H1 (cell line): Measurements from ENCODE around the gene SLC7A5. TPM values are rescaled to one million over a fixed set of nuclear protein-coding genes. Genes with fewer than 3 reads are reported as not detected.

ENCODE experiments used
- TAF1 ChIP-seq: IDR thresholded peaks from 2 replicates; pipeline ENCODE4 v1.6.1; 2011; ENCODE audit warnings: mild to moderate bottlenecking, low read depth, low read length
- polyA plus RNA-seq, 7 experiments: library from polyadenylated mRNA; depleted of rRNA in 3 of 7; stranded (reverse) in 5 of 7; unstranded in 2 of 7; fragments of >200 nt in 5 of 7; fragments of 200-250 nt in 2 of 7; gene quantifications; 1 replicate in 5 of 7; 2 replicates in 1 of 7; 4 replicates in 1 of 7; pipeline versions ENCODE4 v1.2.1 to v1.2.3, GENCODE V29; 2011 to 2013; ENCODE audit warnings: missing spikeins in 2 of 7, mixed read lengths in 2 of 7
- total RNA-seq: library from RNA; stranded (reverse); fragmentation: NEBNext Ultra II Directional; extraction: Animal tissue kit (Norgen Biotek cat#: 25700); gene quantifications from 2 replicates; pipeline ENCODE4 v1.2.1, GENCODE V29; 2021
- TF ChIP-seq, protein P1 (sequence below), 3 experiments: IDR thresholded peaks; 1 replicate in 2 of 3; 2 replicates in 1 of 3; pipeline versions ENCODE4 v1.5.1 to v1.6.1; 2011; ENCODE audit warnings: low read length in 3 of 3, mild to moderate bottlenecking in 3 of 3, inconsistent platforms in 2 of 3, low read depth in 1 of 3, moderate library complexity in 1 of 3; ENCODE audit not compliant: insufficient read depth in 1 of 3; ENCODE audit errors: control extremely low read depth in 1 of 3

The SLC7A5 gene
- total and polyA plus RNA-seq, 2 of the 8 experiments (the other 6 are each of a cell fraction or from before 2014, with no cell fraction given), result 68.2 to 341 TPM

DNA sequence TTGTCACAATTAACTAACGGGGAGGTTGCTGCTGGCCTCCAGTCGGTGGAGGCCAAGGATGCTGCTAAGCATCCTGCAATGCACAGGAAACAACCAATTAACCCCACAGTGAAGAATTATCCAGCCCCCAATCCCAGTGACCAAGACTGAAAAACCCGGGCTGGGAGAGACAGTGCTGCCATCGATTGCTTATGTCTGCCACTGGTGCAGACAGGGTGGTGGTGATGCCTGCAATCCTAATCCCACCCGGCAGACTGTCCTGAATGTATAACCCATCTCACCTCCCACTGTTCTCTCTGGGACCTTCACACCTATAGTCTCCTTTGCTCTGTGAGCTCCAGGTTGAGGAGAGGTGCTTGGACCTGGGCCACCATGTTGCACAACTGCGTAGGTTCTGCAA is 61.2 kb downstream of the SLC7A5 start (continued):
- TF ChIP-seq, protein P1, sequence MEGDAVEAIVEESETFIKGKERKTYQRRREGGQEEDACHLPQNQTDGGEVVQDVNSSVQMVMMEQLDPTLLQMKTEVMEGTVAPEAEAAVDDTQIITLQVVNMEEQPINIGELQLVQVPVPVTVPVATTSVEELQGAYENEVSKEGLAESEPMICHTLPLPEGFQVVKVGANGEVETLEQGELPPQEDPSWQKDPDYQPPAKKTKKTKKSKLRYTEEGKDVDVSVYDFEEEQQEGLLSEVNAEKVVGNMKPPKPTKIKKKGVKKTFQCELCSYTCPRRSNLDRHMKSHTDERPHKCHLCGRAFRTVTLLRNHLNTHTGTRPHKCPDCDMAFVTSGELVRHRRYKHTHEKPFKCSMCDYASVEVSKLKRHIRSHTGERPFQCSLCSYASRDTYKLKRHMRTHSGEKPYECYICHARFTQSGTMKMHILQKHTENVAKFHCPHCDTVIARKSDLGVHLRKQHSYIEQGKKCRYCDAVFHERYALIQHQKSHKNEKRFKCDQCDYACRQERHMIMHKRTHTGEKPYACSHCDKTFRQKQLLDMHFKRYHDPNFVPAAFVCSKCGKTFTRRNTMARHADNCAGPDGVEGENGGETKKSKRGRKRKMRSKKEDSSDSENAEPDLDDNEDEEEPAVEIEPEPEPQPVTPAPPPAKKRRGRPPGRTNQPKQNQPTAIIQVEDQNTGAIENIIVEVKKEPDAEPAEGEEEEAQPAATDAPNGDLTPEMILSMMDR (IDR thresholded peaks at IDR 0.05; ENCODE audit: control extremely low read depth in 1 of 3, insufficient read depth in 1 of 3, low read depth in 1 of 3, low read length in 3 of 3), result no peak
- no peak for TF ChIP-seq TAF1
- TF ChIP-seq, all 59 proteins: peak for 0
